ENCODE results near the gene KCNT1. TPM values are rescaled to one million over a fixed set of nuclear protein-coding genes. Genes with fewer than 3 reads are reported as not detected.

Gene KCNT1
- total and polyA plus RNA-seq, 5 donors: 0.17 to 1.1 (median 0.26) TPM; not detected in 1

GRCh38 chr9:135712613-135713295 is 10.8 kb downstream of the KCNT1 start:
- no peaks in the 10 kb centered on the region for H3K9me3 ChIP-seq (ENCODE audit: control insufficient read depth, low read length)
- DNase-seq: no peak
- H3K4me3 ChIP-seq (ENCODE audit: low read length): no peak overlapping the region
- ATAC-seq: no peak
- no peaks in the 10 kb centered on the region for H3K4me1 ChIP-seq (ENCODE audit: control insufficient read depth, insufficient read depth, low read length)
- no peaks in the 10 kb centered on the region for H3K27me3 ChIP-seq (ENCODE audit: control insufficient read depth, insufficient read depth)
- no peak overlapping the region for H3K27ac ChIP-seq (ENCODE audit: low read length)
- 42% methylated on average over 16 of the region's 16 CpGs for WGBS
- intact Hi-C loops (cut with DNase I): no loop called here

GRCh38 chr9:135714242-135715055 is 12.5 kb downstream of the KCNT1 start:
- H3K4me1 ChIP-seq (ENCODE audit: control insufficient read depth, insufficient read depth, low read length): no peaks in the 10 kb centered on the region
- WGBS: 2% methylated on average over 103 of the region's 103 CpGs
- DNase-seq (no peak), ATAC-seq (no peak)
- H3K27ac ChIP-seq (ENCODE audit: low read length): no peak overlapping the region
- no peaks in the 10 kb centered on the region for H3K27me3 ChIP-seq (ENCODE audit: control insufficient read depth, insufficient read depth)
- no peaks in the 10 kb centered on the region for H3K9me3 ChIP-seq (ENCODE audit: control insufficient read depth, low read length)
- intact Hi-C loops (cut with DNase I): no loop called here
- H3K4me3 ChIP-seq (ENCODE audit: low read length): peak overlapping the region; percentile 3

- 30% methylated on average over 23 of the region's 23 CpGs for WGBS
- Histone ChIP-seq H3K4me3 (ENCODE audit: low read length) (no peak overlapping the region), H3K4me1 (ENCODE audit: control insufficient read depth, insufficient read depth, low read length) (no peaks in the 10 kb centered on the region), H3K9me3 (ENCODE audit: control insufficient read depth, low read length) (no peaks in the 10 kb centered on the region), H3K27me3 (ENCODE audit: control insufficient read depth, insufficient read depth) (no peaks in the 10 kb centered on the region), H3K27ac (ENCODE audit: low read length) (no peak overlapping the region)
- intact Hi-C loops (cut with DNase I): no loop called here
- ATAC-seq (no peak), DNase-seq (no peak)
Measured at GRCh38 chr9:135715056-135715595, 13.1 kb downstream of the KCNT1 start.

GRCh38 chr9:135716045-135716444 is 14.1 kb downstream of the KCNT1 start:
- Histone ChIP-seq H3K9me3 (ENCODE audit: control insufficient read depth, low read length) (no peaks in the 10 kb centered on the region), H3K27ac (ENCODE audit: low read length) (no peak overlapping the region), H3K4me3 (ENCODE audit: low read length) (no peak overlapping the region), H3K4me1 (ENCODE audit: control insufficient read depth, insufficient read depth, low read length) (no peaks in the 10 kb centered on the region), H3K27me3 (ENCODE audit: control insufficient read depth, insufficient read depth) (no peaks in the 10 kb centered on the region)
- intact Hi-C loops (cut with DNase I): no loop called here
- DNase-seq (no peak), ATAC-seq (no peak)
- 77% methylated on average over 11 of the region's 11 CpGs for WGBS

- Histone ChIP-seq H3K27me3 (ENCODE audit: control insufficient read depth, insufficient read depth) (no peaks in the 10 kb centered on the region), H3K4me1 (ENCODE audit: control insufficient read depth, insufficient read depth, low read length) (no peaks in the 10 kb centered on the region), H3K27ac (ENCODE audit: low read length) (no peak overlapping the region), H3K9me3 (ENCODE audit: control insufficient read depth, low read length) (no peaks in the 10 kb centered on the region), H3K4me3 (ENCODE audit: low read length) (no peak overlapping the region)
- WGBS: 84% methylated on average over 13 of the region's 13 CpGs
- DNase-seq: no peak
- ATAC-seq: no peak
- intact Hi-C loops (cut with DNase I): no loop called here
Measured at GRCh38 chr9:135717410-135717809, 15.4 kb downstream of the KCNT1 start.

GRCh38 chr9:135718616-135719015 is 16.6 kb downstream of the KCNT1 start:
- Histone ChIP-seq H3K4me3 (ENCODE audit: low read length) (no peak overlapping the region), H3K27me3 (ENCODE audit: control insufficient read depth, insufficient read depth) (no peaks in the 10 kb centered on the region), H3K27ac (ENCODE audit: low read length) (no peak overlapping the region), H3K4me1 (ENCODE audit: control insufficient read depth, insufficient read depth, low read length) (no peaks in the 10 kb centered on the region), H3K9me3 (ENCODE audit: control insufficient read depth, low read length) (no peaks in the 10 kb centered on the region)
- DNase-seq (no peak), ATAC-seq (no peak)
- intact Hi-C loops (cut with DNase I): no loop called here
- WGBS: 59% methylated on average over 15 of the region's 15 CpGs

- ATAC-seq (no peak), DNase-seq (no peak)
- H3K27me3 ChIP-seq (ENCODE audit: control insufficient read depth, insufficient read depth): no peaks in the 10 kb centered on the region
- H3K4me1 ChIP-seq (ENCODE audit: control insufficient read depth, insufficient read depth, low read length): no peaks in the 10 kb centered on the region
- WGBS: 74% methylated on average over 9 of the region's 9 CpGs
- intact Hi-C loops (cut with DNase I): no loop called here
- no peak overlapping the region for H3K4me3 ChIP-seq (ENCODE audit: low read length)
- H3K27ac ChIP-seq (ENCODE audit: low read length): no peak overlapping the region
- no peaks in the 10 kb centered on the region for H3K9me3 ChIP-seq (ENCODE audit: control insufficient read depth, low read length)
Measured at GRCh38 chr9:135719472-135719871, 17.5 kb downstream of the KCNT1 start.

- intact Hi-C loops (cut with DNase I): no loop called here
- Histone ChIP-seq H3K4me3 (ENCODE audit: low read length) (no peak overlapping the region), H3K4me1 (ENCODE audit: control insufficient read depth, insufficient read depth, low read length) (no peaks in the 10 kb centered on the region), H3K27ac (ENCODE audit: low read length) (no peak overlapping the region), H3K27me3 (ENCODE audit: control insufficient read depth, insufficient read depth) (no peaks in the 10 kb centered on the region), H3K9me3 (ENCODE audit: control insufficient read depth, low read length) (no peaks in the 10 kb centered on the region)
- DNase-seq (no peak), ATAC-seq (no peak)
- WGBS: 76% methylated on average over 18 of the region's 18 CpGs
Measured at GRCh38 chr9:135722365-135722764, 20.4 kb downstream of the KCNT1 start.

- no peaks in the 10 kb centered on the region for H3K27me3 ChIP-seq (ENCODE audit: control insufficient read depth, insufficient read depth)
Measured at GRCh38 chr9:135724186-135724787, 22.3 kb downstream of the KCNT1 start.

GRCh38 chr9:135726138-135726853 is 24.3 kb downstream of the KCNT1 start:
- H3K27ac ChIP-seq (ENCODE audit: low read length): no peak overlapping the region
- intact Hi-C loops (cut with DNase I): no loop called here
- no peaks in the 10 kb centered on the region for H3K9me3 ChIP-seq (ENCODE audit: control insufficient read depth, low read length)
- WGBS: 62% methylated on average over 16 of the region's 16 CpGs
- ATAC-seq (peak in 1 of 2 donors; percentile 7), DNase-seq (no peak)
- no peaks in the 10 kb centered on the region for H3K27me3 ChIP-seq (ENCODE audit: control insufficient read depth, insufficient read depth)
- no peak overlapping the region for H3K4me3 ChIP-seq (ENCODE audit: low read length)
- no peaks in the 10 kb centered on the region for H3K4me1 ChIP-seq (ENCODE audit: control insufficient read depth, insufficient read depth, low read length)

More at GRCh38 chr9:135724186-135724787, 22.3 kb downstream of the KCNT1 start:
- Histone ChIP-seq H3K4me1 (ENCODE audit: control insufficient read depth, insufficient read depth, low read length) (no peaks in the 10 kb centered on the region), H3K9me3 (ENCODE audit: control insufficient read depth, low read length) (no peaks in the 10 kb centered on the region), H3K27ac (ENCODE audit: low read length) (no peak overlapping the region), H3K4me3 (ENCODE audit: low read length) (no peak overlapping the region)
- intact Hi-C loops (cut with DNase I): no loop called here
- DNase-seq: no peak
- 66% methylated on average over 16 of the region's 16 CpGs for WGBS
- ATAC-seq: no peak
